HG02798 (cell line): ENCODE data around the gene SPDYA.

Experiments
- ATAC-seq: cut with Tn5 transposase; IDR thresholded peaks from one replicate; pipeline ENCODE4 v1.9.1; 2021; ENCODE audit warnings: mild to moderate bottlenecking; ENCODE audit not compliant: unreplicated experiment, poor library complexity

SPDYA gene

DNA sequence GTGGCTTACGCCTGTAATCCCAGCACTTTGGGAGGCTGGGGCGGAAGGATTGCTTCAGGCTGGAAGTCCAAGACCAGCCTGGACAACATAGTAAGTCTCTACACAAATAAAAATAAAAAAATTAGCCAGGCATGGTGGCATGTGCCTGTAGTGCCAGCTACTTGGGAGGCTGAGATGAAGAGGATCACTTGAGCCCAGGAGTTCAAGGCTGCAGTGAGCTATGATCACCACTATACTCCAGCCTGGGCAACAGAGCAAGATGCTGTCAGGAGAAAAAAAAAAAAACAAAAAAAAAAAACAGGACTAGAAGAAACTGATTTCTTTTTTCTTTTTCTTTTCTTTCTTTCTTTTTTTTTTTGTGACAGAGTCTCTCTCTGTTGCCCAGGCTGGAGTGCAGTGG lies 13.6 kb downstream of the SPDYA start:
- no peak for ATAC-seq

DNA sequence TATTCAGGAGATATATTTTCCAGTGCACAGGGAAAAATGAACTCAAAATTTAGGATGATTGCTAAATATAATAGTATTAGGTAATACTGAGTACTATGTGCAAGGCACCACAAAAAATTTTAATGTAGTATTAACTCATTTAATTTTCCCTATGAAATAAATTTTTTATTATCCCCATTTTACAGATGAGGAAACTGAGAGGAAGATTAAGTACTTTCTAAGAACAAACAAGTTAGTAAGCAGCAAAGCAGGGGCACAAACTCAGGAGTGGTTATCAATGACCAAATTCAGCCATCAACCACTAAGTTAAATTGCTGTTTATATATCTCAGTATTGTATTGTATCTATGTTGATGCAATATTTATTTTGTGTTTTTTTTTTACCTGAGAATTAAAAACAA lies 14.2 kb downstream of the SPDYA start:
- no peak for ATAC-seq

DNA sequence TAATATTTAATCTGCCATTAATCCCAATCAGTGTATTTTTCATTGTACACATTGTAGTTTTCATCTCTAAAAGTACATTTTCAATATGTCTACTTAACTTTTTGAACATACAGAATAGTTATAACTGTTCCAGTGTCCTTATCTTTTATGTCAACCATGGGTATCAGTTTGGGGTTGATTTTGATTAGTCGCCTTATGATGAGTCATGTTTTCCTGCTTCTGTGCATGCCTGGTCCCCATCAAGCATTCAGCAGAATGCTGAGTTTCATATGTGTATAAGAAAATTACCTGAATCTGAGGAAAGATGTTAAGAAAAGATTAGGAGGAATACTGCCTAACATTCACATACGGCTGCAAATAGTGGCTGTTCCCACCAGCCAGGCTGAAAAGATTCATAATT lies 17.7 kb downstream of the SPDYA start:
- no peak for ATAC-seq

DNA sequence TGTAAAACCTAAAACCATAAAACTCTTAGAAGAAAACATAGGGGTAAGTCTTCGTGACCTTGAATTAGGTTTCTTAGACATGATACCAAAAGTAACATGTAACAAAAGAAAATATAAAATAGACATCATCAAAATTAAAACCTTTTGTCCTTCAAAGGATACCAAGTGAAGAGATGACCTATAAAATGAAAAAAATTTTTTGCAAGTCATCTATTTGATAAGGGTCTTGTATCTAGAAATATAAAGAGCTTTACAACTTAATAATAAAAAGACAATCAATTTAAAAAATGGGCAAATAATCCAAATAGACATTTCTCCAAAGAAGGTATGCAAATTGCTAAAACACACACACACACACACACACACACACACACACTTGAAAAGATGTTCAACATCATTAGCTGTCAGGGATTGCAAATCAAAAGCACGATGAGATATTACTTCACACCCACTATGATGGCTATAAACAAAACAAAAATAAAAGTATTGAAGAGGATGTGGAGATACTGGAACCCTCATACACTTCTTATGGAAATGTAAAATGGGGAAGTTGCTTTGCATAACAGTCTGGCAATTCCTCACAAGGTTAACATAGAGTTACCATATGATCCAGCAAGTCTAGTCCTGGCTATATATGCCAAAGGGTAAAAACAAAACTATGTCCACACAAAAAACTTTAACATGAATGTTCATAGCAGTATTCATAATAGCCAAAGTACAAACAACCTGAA lies 23.3 kb downstream of the SPDYA start:
- no peak for ATAC-seq

DNA sequence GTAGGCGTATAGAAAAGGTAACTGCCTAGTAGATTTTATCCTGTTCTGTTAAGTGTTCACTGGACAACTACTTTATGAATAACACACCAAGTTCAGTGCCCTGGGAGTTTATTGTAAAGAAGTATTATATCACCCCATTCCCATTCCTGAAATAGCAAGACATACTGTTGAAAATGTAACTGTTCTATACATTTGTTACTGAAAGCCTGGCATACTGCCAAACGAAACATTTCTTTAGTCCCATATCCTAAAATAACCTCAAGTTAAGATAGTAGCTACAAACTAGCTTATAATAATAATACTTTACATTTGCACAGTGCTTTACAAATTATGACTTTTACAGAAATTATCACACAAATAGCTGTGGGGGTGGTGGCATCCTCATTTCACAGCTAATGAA lies 25.1 kb downstream of the SPDYA start:
- no peak for ATAC-seq

DNA sequence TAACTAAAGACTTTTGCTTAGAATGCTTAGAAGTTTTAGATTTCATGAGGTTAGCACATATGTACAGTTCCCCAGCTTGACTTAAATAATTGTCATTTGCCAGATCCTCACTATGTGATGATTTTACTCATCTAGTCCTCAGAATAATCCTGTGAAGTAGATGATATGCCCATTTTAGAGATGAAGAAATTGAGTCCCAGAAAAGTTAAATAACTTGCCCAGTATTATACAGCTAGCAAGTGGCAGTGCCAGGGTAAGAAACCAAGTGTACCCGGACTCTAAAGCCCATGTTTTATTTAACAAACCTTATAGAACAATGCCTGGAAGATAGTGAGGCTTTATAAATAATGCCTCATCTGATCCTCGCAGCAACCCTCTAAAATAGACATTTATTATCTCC lies 28.3 kb downstream of the SPDYA start:
- no peak for ATAC-seq

DNA sequence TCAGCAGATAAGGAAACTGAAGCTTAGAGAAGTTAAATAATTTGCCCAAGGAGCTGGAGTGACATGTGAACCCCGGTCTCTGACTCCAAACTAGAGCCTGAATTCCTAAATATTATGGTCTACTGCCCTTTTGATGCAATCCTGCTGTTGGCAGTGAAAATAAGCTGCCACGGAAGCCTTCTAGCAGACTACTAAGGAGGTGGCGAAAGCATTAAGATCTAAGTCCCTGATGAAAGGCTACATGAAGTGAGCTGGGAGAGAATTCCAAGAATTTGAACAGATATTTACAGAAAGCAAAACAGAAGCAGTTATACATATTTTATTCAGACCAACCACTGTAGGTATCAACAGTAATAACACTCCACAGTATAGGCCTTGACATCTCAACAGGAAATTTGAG lies 31.4 kb downstream of the SPDYA start:
- no peak for ATAC-seq

DNA sequence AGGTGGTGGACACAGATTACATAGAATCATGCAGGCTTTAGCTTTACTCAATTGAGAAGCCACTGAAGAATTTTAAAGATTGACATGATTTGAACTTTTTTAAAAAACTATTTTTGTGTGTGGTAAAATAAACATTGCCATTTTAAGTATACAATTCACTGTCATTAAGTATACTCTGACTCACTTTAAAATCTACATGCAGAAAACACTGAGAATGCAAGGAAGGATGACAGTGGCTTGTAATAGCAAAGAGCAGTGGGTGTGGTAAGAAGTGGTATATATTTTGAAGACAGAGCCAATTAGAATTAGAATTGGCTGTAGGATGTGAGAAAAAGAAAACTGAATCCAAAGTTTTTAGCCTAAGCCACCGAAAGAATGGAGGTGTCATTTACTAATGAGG lies 44.6 kb downstream of the SPDYA start:
- ATAC-seq, result no peak

DNA sequence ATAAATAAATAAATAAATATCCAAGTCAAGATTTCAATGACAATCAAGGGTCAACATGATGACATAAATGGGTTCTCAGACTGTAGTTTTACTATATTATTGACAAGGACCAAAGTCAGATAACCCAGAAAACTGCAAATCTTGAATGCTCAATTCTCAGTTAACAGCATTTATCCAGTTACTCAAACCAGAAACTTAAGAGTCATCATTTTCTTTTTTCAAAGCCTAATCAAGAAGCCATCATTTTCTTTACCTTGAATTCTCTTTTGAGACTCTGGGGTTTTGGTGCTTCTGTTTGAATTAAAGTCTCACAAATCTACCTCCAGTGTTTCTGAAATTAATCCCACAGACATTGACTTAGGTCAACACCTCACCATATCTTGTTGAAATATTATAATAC lies 45.3 kb downstream of the SPDYA start:
- no peak for ATAC-seq

DNA sequence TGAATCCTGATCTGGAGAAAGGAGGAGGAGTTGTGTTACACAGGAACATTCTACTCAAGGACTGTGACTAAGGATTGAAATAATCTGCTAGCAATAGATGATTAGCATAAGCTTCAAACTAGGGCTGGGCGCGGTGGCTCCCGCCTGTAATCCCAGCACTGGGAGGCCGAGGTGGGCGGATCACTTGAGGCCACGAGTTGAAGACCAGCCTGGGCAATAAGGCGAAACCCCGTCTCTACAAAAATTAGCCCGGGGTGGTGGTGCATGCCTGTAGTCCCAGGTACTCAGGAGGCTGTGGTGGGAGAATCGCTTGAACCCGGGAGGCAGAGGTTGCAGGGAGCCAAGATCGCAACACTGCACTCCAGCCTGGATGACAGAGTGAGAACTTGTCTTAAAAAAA lies 58.0 kb downstream of the SPDYA start:
- ATAC-seq, result no peak

DNA sequence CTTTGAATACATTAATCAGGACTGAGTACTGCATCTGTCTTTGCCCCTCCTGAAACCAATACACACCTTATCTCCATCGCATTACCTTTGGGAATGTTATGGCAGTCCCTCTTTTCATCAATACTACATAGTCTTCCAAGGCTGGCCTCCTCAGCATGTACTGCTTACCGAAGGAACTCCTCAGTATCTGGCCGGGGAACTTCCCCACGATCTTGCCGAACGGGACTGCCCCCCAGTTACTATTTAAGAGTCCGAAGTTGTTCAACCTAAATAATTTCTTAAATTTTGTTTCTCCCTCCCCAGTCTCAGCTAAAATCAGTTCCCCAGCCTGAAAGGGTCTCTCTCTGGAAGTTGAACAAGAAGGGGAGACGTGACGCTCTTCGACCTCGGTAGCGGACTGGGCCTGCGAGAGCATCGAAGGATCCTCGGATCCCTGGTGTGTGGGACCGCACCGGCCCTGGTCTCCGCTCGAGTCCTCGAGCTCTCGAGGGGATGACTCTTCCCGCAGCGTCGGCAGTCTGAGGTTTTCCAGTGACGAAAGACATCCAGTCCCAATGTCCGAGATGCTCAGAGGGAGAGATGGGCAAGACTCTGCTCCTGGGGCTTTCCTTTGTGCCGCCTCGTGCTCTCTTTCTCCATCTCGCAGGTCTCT lies 59.0 kb downstream of the SPDYA start:
- ATAC-seq, result peak; percentile 14

DNA sequence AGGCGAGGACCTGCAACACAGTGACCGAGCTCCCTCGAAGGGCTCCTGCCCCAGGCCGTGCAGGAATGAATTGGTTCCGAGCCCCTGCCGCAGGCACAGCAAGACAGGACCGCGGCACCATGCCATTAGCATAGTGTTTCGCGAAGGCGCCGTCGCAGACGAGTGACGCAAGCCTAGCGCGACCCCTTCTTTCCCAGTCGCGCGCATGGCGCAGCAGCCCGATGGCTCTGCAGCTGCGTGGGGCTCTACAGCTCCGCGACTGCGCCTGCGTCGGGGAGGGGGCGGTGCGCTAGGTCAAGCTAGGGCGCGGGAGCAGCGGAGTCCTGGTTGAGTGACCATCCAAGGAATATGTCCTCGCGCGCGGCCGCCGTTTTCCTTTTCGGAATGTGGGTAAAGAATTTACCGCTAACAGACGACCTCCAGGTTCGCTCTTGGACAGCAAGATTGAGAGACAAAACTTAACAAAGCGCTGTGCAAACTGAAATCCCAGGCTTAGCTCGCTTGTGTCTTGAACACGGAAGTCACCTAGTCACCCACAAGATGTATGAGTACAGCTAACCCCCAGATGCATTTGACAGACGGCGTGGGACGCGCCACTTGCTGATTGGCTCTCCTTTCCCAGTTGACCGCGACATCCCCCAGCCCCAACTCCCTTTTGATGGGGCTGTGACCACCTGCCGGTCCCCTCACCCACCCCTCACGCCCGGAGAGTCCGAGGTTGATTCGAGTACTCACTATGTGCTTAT lies 59.7 kb downstream of the SPDYA start, which contains the start of gene TRMT61B:
Gene TRMT61B, minus strand, starts transcription at position 164 of the 746 bp plus-strand sequence. Its CDS starts 32 bp downstream, at position 132.
- peak; percentile 96 for ATAC-seq

DNA sequence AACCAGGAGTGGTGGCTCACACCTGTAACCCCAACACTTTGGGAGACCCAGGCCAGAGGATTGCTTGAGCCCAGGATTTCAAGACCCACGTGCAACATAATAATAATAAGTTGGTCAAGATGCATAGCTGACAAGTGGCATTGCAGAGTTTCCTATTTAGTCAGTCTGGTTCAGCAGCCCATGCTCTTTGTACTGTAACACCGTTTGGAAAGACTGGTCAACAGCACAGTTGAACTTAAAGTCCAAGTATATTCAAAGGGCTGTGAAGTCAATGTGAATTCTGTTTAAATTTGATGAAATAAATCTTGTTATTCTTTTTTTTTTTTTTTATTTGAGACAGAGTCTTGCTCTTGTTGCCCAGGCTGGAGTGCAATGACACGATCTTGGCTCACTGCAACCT lies 61.0 kb downstream of the SPDYA start:
- no peak for ATAC-seq

DNA sequence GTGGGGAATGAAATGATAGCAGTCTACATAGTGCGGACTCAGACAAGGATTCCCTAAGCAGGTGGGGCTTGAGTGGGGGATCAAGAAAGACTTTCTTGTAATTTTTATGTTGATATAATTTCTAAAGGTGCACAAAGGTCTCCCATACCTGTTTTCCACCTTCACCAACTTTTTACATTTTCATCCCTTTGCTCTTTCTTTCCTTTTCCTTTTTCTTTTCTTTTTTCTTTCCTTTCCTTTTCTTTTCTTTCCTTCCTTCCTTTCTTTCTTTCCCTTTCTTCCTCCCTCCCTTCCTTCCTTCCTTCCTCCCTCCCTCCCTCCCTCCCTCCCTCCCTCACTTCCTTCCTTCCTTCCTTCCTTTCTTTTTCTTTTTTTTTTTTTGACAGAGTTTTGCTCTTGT lies 69.6 kb downstream of the SPDYA start:
- ATAC-seq, result no peak

DNA sequence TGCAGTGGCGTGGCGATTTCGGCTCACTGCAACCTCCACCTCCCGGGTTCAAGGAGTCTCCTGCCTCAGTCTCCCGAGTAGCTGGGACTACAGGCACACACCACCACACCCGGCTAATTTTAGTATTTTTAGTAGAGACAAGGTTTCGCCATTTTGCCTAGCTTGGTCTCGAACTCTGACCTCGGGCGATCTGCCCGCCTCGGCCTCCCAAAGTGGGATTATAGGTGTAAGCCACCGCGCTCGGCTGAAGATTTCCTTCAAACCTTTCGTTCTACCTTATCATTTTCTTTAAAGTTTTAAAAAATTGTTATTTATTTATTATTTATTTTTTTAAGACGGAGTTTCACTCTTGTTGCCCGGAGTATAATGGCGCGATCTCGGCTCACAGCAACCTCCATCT lies 82.9 kb downstream of the SPDYA start:
- no peak for ATAC-seq

DNA sequence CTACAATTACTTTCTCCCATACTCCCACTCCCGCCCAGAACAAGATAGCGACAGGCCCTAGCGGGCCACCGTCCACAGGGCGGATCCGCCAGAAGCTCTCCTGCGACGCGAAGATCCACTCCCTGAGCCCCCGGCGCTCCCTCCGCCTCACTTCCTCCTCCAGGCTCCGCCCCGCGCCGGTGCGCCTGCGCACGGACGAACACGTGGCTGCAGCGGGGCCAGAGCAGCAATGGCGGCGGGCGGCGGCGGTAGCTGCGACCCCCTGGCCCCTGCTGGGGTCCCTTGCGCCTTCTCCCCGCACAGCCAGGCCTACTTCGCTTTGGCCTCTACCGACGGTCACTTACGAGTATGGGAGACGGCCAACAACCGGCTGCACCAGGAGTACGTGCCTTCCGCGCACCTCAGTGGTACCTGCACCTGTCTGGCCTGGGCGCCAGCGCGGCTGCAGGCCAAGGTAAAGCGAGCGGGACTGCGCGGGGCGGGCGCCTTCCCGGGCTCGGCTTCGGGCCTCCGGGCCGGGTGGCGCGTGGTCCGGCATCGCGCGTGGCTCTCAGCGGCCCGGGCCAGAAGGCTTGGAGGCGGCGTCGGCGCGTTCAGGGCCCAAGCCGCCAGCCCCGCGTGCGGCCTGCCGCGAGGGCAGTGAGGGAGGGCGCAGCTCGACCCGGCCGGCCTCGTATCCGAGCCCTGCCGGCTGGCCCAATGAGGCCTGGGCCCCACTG lies 84.0 kb downstream of the SPDYA start, which contains the start of gene WDR43:
Gene WDR43, plus strand, starts transcription at position 198 of the 719 bp plus-strand sequence. Its CDS starts 32 bp downstream, at position 230.
- ATAC-seq, result peak; percentile 92

DNA sequence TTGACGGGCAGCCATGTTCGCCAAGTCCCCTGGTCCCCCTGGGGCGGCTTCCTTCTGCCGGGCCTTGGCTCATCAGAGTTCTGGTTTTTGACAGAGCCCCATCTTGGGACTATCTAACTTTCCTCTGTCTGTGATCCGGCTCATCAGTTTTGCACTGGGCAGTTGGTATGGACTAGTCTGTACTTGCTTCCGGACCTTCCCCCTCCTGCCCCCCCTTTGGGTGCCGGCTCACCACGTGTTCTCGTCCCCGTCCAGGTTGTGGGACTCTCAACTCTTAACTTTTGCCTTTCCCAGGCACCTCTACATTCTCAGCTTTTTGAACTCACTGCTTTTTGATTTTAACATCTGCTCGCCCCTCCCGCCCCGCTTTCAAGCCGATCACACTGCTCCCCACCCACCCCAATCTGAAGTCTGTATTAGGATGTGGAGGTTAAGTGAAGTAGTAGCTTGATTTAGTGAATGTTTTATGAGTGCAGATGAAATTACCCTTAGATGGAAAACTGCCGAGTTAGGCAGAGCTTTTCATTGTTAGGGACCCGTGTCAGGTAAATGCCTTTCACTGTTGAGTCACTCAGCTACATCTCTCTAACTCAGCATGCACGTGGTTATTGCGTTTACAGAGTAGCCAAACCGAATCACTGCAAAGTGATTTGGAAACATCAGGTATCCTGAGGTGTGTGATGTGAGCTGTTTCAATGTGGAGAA lies 84.7 kb downstream of the SPDYA start:
- ATAC-seq, result peak; percentile 15

DNA sequence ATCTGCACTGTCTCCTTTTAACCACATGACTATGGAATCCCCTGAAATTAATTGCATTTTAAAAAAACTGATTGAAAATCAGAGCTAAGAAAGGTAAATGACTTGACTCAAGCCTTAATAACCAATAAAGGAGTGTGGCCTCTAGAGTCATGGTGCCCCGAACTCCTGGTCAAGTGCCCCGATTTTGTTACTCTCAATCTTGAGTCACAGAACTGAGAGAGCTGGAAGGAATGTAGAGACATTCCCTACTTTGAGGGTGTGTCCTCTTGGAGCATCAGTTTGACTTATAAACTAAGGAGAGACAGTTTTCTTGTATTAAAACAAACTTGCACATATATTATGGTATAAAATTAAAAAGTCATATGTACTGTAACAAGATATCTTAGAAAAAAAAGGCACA lies 86.3 kb downstream of the SPDYA start:
- ATAC-seq, result no peak

DNA sequence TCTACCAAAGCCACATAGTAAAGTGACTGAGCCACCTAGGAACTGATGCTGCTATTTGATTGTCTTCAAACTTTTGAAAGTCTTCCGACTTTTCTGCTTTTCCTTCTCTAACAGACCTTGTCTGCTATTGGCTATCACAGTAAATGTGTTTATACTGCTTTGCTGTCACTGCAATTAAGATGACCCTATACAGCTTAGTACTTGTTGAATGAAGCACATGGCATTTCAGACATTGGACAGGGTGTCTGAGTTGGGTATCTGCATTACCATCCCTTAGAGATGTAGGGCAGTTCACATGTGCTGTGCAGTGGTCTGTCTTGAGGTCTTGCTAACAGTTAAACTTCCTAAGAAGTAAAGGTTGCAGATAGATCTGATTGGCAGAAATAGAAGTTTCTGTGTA lies 87.4 kb downstream of the SPDYA start:
- ATAC-seq, result no peak
